ENCODE data around the gene CSTF1.

- TF ChIP-seq, protein P1, sequence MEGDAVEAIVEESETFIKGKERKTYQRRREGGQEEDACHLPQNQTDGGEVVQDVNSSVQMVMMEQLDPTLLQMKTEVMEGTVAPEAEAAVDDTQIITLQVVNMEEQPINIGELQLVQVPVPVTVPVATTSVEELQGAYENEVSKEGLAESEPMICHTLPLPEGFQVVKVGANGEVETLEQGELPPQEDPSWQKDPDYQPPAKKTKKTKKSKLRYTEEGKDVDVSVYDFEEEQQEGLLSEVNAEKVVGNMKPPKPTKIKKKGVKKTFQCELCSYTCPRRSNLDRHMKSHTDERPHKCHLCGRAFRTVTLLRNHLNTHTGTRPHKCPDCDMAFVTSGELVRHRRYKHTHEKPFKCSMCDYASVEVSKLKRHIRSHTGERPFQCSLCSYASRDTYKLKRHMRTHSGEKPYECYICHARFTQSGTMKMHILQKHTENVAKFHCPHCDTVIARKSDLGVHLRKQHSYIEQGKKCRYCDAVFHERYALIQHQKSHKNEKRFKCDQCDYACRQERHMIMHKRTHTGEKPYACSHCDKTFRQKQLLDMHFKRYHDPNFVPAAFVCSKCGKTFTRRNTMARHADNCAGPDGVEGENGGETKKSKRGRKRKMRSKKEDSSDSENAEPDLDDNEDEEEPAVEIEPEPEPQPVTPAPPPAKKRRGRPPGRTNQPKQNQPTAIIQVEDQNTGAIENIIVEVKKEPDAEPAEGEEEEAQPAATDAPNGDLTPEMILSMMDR (IDR thresholded peaks at IDR 0.05; ENCODE audit: borderline replicate concordance, extremely low read depth, low read length, poor library complexity, severe bottlenecking), result no peak
- no peak for TF ChIP-seq EZH2 (IDR thresholded peaks at IDR 0.05; ENCODE audit: borderline replicate concordance, low read depth, low read length, severe bottlenecking)
Measured at GRCh38 chr20:56422824-56423189, 30.4 kb downstream of the CSTF1 start.
